Left ventricle myocardium inferior (tissue), 1 donor: ENCODE results near the gene CEACAM16. TPM values are rescaled to one million over a fixed set of nuclear protein-coding genes. Genes with fewer than 3 reads are reported as not detected.
"Not testable (repeated sequence)": the region's sequence is repeated elsewhere in the genome, so short reads cannot be mapped to it uniquely, and the experiment has no call there.

Experiments
- DNase-seq: peaks from one replicate; pipeline ENCODE4 v3.0.0-alpha.2; 2020
- H3K27ac ChIP-seq: fragments of 200-600 bp; replicated peaks from 2 replicates; pipeline ENCODE4 v1.8.0; 2021
- H3K27me3 ChIP-seq: fragments of 200-600 bp; 2 replicates; pipeline ENCODE4 v1.8.0; 2021; ENCODE audit warnings: low read depth
- H3K36me3 ChIP-seq: fragments of 200-600 bp; 2 replicates; pipeline ENCODE4 v1.8.0; 2021
- H3K4me1 ChIP-seq: fragments of 200-600 bp; 2 replicates; pipeline ENCODE4 v1.8.0; 2021
- H3K4me3 ChIP-seq: fragments of 200-600 bp; 2 replicates; pipeline ENCODE4 v1.8.0; 2021; ENCODE audit warnings: mild to moderate bottlenecking, moderate library complexity
- H3K9me3 ChIP-seq: fragments of 200-600 bp; replicated peaks from 2 replicates; pipeline ENCODE4 v1.8.0; 2021
- CTCF ChIP-seq: fragments of 200-600 bp; IDR thresholded peaks from 2 replicates; pipeline ENCODE4 v1.8.0; 2021; ENCODE audit warnings: antibody characterized with exemption, mild to moderate bottlenecking, borderline replicate concordance
- intact Hi-C: fragments of 100-400 bp; cut with micrococcal nuclease; formaldehyde crosslinking; loops from one replicate; pipeline ENCODE4 v1.11.0; 2022
- total RNA-seq: library from RNA; stranded (reverse); fragmentation: NEBNext Ultra II Directional; extraction: Animal tissue kit (Norgen Biotek cat#: 25700); gene quantifications from one replicate; pipeline ENCODE4 v1.2.1, GENCODE V29; 2021
- donor health status: DM: no; HTN: yes; CAD: no; lungs with severe emphysema.

The CEACAM16 gene
- total RNA-seq, 1 donor from 2014 or later = not detected

DNA sequence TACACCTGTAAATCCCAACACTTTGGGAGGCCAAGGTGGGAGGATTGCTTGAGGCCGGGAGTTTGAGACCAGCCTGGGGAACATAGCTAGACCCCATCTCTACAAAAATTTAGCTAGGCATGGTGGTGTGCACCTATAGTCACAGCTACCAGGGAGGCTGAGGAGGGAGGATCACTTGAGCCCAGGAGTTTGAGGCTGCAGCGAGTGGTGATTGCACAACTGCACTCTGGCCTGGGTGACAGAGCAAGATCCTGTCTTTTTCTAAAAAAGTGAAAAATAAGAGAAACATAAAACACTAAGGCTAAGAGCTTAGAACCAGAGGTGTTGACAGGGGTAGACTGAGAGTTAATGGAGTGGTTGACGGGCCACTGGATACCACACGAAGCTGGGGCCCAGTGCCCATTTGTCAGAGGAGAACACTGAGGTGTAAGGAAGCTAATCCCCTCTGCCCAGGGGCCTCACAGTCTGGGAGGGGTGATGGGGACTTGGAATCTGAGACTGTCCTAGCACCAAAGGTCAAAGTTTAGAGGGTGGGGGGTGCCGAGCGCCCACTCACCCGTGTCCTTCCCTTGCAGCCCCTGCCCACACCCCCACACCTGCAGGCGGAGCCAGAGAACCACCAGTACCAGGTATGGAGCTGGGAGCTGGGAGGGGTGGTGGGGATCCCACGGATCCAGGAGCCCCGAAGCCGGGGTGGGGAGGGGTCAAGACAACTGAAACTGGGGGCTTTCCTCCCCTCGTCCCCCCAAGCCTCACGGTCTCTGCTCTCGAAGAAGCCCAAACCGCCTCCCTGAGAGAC is 16.8 kb upstream of the CEACAM16 start:
- Histone ChIP-seq H3K27me3 (no peaks in the 10 kb centered on the region), H3K4me1 (peaks cover 19% of the 10 kb centered on the region), H3K4me3 (no peak overlapping the region), H3K36me3 (peaks cover 22% of the 10 kb centered on the region), H3K27ac (no peak overlapping the region), H3K9me3 (no peaks in the 10 kb centered on the region)
- no peak for DNase-seq
- intact Hi-C loops = no loop called here
- TF ChIP-seq CTCF = no peak

GRCh38 chr19:44682807-44683206 is 16.1 kb upstream of the CEACAM16 start:
- Histone ChIP-seq H3K9me3 (no peaks in the 10 kb centered on the region), H3K4me3 (no peak overlapping the region), H3K36me3 (peaks cover 22% of the 10 kb centered on the region), H3K4me1 (peaks cover 19% of the 10 kb centered on the region), H3K27ac (no peak overlapping the region), H3K27me3 (no peaks in the 10 kb centered on the region)
- no peak for DNase-seq
- intact Hi-C loops = no loop called here
- no peak for TF ChIP-seq CTCF

DNA sequence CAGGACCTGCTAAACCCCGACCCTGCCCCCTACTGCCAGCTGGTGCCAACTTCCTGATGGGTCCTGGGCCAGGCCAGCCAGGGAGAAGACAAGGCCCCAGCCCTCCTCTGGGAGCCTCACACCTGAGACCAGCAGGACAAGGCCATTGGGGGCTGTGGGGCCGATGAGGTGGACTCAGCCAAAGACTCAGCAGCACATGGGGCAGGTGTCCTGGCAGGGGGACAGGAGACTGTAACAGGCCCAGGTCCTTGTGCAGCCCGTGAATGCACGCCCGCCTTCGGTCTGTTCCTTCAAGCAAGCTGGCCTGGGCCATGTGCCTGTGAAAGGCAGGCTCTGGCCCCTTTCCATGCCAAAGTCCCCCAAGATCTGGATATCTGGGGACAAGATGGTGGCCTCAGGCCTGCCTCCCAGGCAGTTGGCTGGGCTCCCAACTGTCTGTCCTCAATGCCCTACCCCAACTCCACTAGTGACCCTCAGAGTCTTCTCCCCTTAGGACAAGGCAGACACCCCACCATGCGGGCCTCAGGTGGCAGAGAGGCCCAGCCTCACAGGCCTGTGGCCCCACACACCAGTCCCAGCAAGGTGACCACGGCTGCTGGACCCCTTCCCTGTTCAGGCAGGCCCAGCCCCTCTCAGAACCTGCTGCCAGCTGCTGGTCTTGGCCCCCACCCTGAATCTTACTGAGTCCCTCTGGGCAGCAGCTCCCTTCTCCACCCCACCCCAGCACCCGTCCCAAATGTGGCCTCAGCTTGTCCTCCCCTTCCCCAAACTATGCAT is 15.3 kb upstream of the CEACAM16 start:
- peaks cover 22% of the 10 kb centered on the region for H3K36me3 ChIP-seq
- no peak for TF ChIP-seq CTCF
- DNase-seq = no peak
- no peak overlapping the region for H3K4me3 ChIP-seq
- intact Hi-C loops = no loop called here
- no peaks in the 10 kb centered on the region for H3K27me3 ChIP-seq
- no peaks in the 10 kb centered on the region for H3K9me3 ChIP-seq
- H3K27ac ChIP-seq = no peak overlapping the region
- peaks cover 19% of the 10 kb centered on the region for H3K4me1 ChIP-seq

- H3K27ac ChIP-seq = peak overlapping the region; percentile 78
- peaks cover 25% of the 10 kb centered on the region for H3K4me1 ChIP-seq
- H3K9me3 ChIP-seq, intact Hi-C loops, H3K4me3 ChIP-seq, H3K27me3 ChIP-seq, DNase-seq: not testable (repeated sequence)
- H3K36me3 ChIP-seq = peaks cover 22% of the 10 kb centered on the region
Observed at GRCh38 chr19:44684396-44684795, 14.6 kb upstream of the CEACAM16 start.

- Histone ChIP-seq H3K4me3 (peak overlapping the region; percentile 24), H3K27me3 (no peaks in the 10 kb centered on the region), H3K4me1 (peaks cover 30% of the 10 kb centered on the region), H3K9me3 (no peaks in the 10 kb centered on the region), H3K27ac (peak overlapping the region; percentile 78), H3K36me3 (peaks cover 19% of the 10 kb centered on the region)
- intact Hi-C loops = no loop called here
- DNase-seq = no peak
- no peak for TF ChIP-seq CTCF
Observed at GRCh38 chr19:44684892-44685863, 13.8 kb upstream of the CEACAM16 start.
